Right ventricle myocardium superior (tissue), 1 donor: ENCODE data around the gene RGS19. TPM values are rescaled to one million over a fixed set of nuclear protein-coding genes. Genes with fewer than 3 reads are reported as not detected.
"Not testable (repeated sequence)": the region's sequence is repeated elsewhere in the genome, so short reads cannot be mapped to it uniquely, and the experiment has no call there.

ENCODE experiments used
- ATAC-seq: fragments of 200-7000 bp; cut with Tn5 transposase; one replicate; pipeline ENCODE4 v1.9.1; 2020; ENCODE audit warnings: mild to moderate bottlenecking; ENCODE audit not compliant: poor library complexity
- DNase-seq: peaks from one replicate; pipeline ENCODE4 v3.0.0-alpha.2; 2020
- intact Hi-C: fragments of 100-400 bp; cut with DNase I; formaldehyde crosslinking; loops from one replicate; pipeline ENCODE4 v1.11.2; 2022
- long read RNA-seq: library from polyadenylated mRNA; unstranded; transcript quantifications from one replicate; pipeline ENCODE4 v2.0.0, GENCODE V29; 2021
- total RNA-seq: library from RNA; stranded (reverse); fragmentation: NEBNext Ultra II Directional; extraction: Animal tissue kit (Norgen Biotek cat#: 25700); gene quantifications from one replicate; pipeline ENCODE4 v1.2.1, GENCODE V29; 2021
- donor health status: DM: no; HTN: yes; CAD: no; lungs with severe emphysema.

RGS19 gene
- total RNA-seq, result 6.7 TPM
- long read RNA-seq, transcript RGS19-201 (6 exons, 1,510 nt), result major isoform, 13 of 31 reads
- long read RNA-seq, transcript RGS19-202 (6 exons, 1,593 nt), result minor isoform, 5 of 31 reads
- long read RNA-seq, partial matches to known transcripts, result 1 of 31 reads
- long read RNA-seq, other reads (novel, unspliced or antisense), result 12 of 31 reads

DNA sequence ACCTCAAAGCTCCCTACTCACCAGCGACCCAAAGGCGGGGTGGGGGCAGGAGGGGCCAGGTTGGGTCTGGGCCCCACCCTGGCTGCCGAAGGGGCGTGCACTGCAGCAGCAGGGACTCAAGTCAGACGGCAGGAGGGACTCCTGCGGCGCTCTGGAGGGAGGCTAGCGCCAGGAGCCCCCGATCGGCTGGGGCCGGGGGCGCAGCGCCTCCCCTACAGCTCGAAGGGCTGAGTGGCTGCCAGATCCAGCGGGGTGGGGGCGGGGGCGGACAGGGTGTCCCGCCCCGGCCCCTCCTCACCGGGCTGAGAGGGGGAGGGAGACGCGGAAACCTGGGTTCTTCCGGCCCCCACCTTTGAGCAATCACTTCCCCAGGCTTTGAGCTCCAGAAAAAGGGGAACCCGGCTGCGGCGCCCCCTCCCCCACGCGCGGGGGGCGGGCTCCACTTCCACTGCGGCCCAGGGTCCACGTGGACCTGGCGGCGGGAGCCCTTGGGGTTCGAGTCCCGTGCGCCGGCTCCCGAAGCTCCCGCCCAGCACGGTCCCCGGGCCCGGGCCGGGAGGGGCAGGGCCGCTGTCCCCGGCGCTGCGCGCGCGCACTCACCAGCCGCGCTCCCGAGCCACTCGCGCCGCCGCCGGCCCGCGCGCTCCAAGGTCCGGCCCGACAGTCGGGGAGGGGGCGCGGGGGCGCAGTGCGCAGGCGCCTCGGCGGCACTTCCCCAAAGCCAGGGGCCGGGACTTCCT is at the start of gene RGS19:
Gene RGS19, minus strand, starts transcription at position 246 of the 740 bp plus-strand sequence. CDS start 2,632 bp downstream, outside the sequence.
- DNase-seq, result peak; percentile 90
- intact Hi-C loops, result no loop called here
- ATAC-seq, result peak; percentile 64

DNA sequence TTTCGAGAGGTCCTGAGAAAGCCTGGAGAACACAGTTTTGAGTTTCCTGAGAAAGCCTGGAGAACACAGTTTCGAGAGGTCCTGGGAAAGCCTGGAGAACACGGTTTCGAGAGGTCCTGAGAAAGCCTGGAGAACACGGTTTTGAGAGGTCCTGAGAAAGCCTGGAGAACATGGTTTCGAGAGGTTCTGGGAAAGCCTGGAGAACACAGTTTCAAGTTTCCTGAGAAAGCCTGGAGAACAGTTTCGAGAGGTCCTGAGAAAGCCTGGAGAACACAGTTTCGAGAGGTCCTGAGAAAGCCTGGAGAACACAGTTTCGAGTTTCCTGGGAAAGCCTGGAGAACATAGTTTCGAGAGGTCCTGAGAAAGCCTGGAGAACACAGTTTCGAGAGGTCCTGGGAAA is 44.2 kb upstream of the RGS19 start:
- DNase-seq, ATAC-seq, intact Hi-C loops: not testable (repeated sequence)

- ATAC-seq, DNase-seq, intact Hi-C loops: not testable (repeated sequence)
Observed at GRCh38 chr20:64122927-64123326, 43.6 kb upstream of the RGS19 start.

GRCh38 chr20:64121586-64121985 is 42.3 kb upstream of the RGS19 start:
- intact Hi-C loops, result no loop called here

GRCh38 chr20:64119681-64120341 is 40.5 kb upstream of the RGS19 start:
- no peak for ATAC-seq
- peak; percentile 26 for DNase-seq
- intact Hi-C loops, result loop anchor here (10.0 kb wide), 1 partner anchor 75 kb away; the partner anchor contains the start of gene SOX18

More at GRCh38 chr20:64121586-64121985, 42.3 kb upstream of the RGS19 start:
- DNase-seq (peak; percentile 13), ATAC-seq (no peak)

- intact Hi-C loops, result loop anchor here (10.0 kb wide), 1 partner anchor 74 kb away; the partner anchor contains the start of gene SOX18
- DNase-seq (peak; percentile 13), ATAC-seq (no peak)
Observed at GRCh38 chr20:64119301-64119680, 40.0 kb upstream of the RGS19 start.

DNA sequence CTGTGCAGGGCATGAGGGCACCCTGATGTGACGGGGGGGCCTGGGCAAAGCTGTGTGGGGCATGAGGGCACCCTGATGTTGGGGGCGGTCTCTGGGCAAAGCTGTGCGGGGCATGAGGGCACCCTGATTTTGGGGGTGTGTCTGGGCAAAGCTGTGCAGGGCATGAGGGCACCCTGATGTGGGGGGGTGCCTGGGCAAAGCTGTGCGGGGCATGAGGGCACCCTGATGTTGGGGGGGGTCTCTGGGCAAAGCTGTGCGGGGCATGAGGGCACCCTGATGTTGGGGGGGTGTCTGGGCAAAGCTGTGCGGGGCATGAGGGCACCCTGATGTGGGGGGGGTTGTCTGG is 38.1 kb upstream of the RGS19 start:
- DNase-seq, ATAC-seq: not testable (repeated sequence)
- intact Hi-C loops, result loop anchor here (10.0 kb wide), 1 partner anchor 73 kb away; the partner anchor contains the start of gene SOX18

- ATAC-seq, result no peak
- intact Hi-C loops, result loop anchor here (10.0 kb wide), 1 partner anchor 72 kb away; the partner anchor contains the start of gene SOX18
- peak; percentile 19 for DNase-seq
Observed at GRCh38 chr20:64116541-64117431, 37.5 kb upstream of the RGS19 start.

DNA sequence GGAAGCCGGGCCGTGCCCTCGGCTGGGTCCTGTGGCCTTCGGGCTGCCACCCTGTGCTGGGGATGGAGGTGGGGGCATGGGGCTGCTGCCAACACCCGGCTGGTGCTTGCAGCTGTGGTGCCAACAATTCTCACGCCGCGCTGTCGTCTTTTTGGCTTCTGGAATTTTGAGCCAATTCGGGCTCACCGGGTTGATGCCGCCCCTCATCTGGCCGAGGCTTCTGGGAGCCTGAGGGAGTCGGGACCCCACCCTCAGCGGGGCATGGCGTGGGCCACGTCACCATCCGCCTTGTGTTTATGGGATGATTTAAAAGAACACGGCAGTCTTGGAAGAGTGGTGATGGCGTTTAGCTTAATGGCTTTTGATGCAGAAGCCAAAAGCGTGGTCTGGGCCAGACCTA is 36.7 kb upstream of the RGS19 start:
- intact Hi-C loops, result loop anchor here (10.0 kb wide), 1 partner anchor 71 kb away; the partner anchor contains the start of gene SOX18
- ATAC-seq, result no peak

GRCh38 chr20:64115171-64115911 is 36.0 kb upstream of the RGS19 start:
- DNase-seq (peak; percentile 20), ATAC-seq (no peak)
- intact Hi-C loops, result loop anchor here (10.0 kb wide), 1 partner anchor 71 kb away; the partner anchor contains the start of gene SOX18

More for the DNA sequence above, 36.7 kb upstream of the RGS19 start:
- DNase-seq, result peak; percentile 22

GRCh38 chr20:64114356-64114971 is 35.1 kb upstream of the RGS19 start:
- no peak for ATAC-seq
- intact Hi-C loops, result loop anchor here (10.0 kb wide), 1 partner anchor 70 kb away; the partner anchor contains the start of gene SOX18
- DNase-seq, result peak; percentile 24

DNA sequence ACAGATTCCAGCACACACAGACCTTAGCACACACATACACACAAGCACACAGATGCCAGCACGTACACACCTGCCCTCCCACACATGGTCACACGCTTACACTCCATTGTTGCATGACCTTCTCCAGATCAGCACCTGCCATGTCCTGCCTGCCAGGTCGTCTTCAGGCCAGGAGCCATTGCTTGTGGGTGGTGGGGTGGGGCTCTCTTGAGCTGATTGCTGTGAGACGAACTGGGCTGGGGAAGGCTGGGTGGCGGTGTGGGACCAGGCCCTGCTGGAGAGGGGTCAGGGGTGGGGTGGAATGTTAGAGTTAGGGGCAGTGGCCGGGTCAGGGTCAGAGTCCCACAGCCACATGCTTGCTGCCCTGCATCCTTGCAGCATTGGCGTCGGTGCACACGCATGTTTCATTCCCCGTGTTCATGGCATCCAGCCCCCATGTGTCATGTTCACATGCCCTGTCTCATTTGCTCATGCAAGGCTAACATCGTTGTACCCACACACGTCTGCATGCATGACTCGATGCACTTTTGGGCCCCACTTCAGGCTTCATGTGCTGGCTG is 34.6 kb upstream of the RGS19 start:
- intact Hi-C loops, result loop anchor here (10.0 kb wide), 1 partner anchor 69 kb away; the partner anchor contains the start of gene SOX18
- no peak for ATAC-seq
- peak; percentile 13 for DNase-seq

DNA sequence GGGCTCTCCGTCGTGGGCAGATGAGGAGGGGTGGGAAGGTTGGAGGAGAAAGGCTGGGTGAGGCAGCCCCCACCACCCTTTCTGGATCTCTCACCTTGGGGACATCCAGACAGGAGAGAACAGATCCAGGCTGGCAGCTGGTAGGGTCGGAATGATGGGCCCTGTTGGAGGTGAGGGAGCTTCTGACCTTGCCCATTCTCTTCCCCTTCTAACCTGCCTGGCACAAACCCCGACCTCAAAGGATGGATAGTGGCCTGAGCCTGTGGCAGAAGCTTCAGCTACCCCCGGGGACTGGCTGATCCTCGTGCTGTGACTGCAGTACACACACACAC is 34.1 kb upstream of the RGS19 start:
- no peak for DNase-seq
- no peak for ATAC-seq
- intact Hi-C loops, result loop anchor here (10.0 kb wide), 1 partner anchor 69 kb away; the partner anchor contains the start of gene SOX18

GRCh38 chr20:64112691-64113443 is 33.5 kb upstream of the RGS19 start:
- peak; percentile 32 for DNase-seq
- ATAC-seq, result no peak
- intact Hi-C loops, result loop anchor here (10.0 kb wide), 1 partner anchor 68 kb away; the partner anchor contains the start of gene SOX18

GRCh38 chr20:64111841-64112641 is 32.7 kb upstream of the RGS19 start:
- DNase-seq (peak; percentile 18), ATAC-seq (no peak)
- intact Hi-C loops, result loop anchor here (10.0 kb wide), 1 partner anchor 67 kb away; the partner anchor contains the start of gene SOX18
